Measurements from ENCODE around the gene RAG2. TPM values are rescaled to one million over a fixed set of nuclear protein-coding genes. Genes with fewer than 3 reads are reported as not detected.

The RAG2 gene
- total and polyA plus RNA-seq, 8 donors: 0.37 to 17.9 TPM; not detected in 6

DNA sequence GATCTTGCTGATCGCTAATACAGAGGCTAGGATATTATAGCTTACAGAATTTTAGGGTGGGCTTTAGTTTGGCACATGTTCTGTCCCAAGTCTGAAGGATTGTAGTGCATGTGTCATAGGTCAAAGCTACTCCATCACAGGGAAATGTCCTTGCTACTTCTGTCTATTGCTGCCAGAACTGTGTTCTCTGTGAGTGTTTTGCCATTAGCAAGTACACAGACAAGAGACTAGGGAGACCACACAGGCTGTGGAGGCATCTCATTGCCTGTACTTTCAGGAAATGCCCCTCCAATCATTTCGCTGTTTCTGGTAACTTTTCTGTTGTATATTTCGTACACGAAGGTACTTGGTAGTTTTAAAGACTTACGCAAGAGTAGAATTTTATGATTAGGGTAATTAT, 25.5 kb upstream of the RAG2 start:
- TF ChIP-seq POLR2AphosphoS5 (IDR thresholded peaks at IDR 0.05) (no peak), EP300 (IDR thresholded peaks at IDR 0.05) (no peak), POLR2A (IDR thresholded peaks at IDR 0.05) (no peak)
- TF ChIP-seq, protein P1, sequence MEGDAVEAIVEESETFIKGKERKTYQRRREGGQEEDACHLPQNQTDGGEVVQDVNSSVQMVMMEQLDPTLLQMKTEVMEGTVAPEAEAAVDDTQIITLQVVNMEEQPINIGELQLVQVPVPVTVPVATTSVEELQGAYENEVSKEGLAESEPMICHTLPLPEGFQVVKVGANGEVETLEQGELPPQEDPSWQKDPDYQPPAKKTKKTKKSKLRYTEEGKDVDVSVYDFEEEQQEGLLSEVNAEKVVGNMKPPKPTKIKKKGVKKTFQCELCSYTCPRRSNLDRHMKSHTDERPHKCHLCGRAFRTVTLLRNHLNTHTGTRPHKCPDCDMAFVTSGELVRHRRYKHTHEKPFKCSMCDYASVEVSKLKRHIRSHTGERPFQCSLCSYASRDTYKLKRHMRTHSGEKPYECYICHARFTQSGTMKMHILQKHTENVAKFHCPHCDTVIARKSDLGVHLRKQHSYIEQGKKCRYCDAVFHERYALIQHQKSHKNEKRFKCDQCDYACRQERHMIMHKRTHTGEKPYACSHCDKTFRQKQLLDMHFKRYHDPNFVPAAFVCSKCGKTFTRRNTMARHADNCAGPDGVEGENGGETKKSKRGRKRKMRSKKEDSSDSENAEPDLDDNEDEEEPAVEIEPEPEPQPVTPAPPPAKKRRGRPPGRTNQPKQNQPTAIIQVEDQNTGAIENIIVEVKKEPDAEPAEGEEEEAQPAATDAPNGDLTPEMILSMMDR (IDR thresholded peaks at IDR 0.05): no peak
- H3K36me3 ChIP-seq: no peaks in the 10 kb centered on the region
- H3K9me3 ChIP-seq: no peaks in the 10 kb centered on the region
- H3K27ac ChIP-seq: no peak overlapping the region
- H3K27me3 ChIP-seq: no peaks in the 10 kb centered on the region
- H3K4me1 ChIP-seq: peaks cover 0 to 19% (median 8%) of the 10 kb centered on the region in 4 donors
- 85 to 92% (median 90%) methylated on average over 5 of the region's 5 CpGs for WGBS, 5 donors
- no peak for DNase-seq
- intact Hi-C loops (cut with DNase I; ENCODE audit: low total_unique reads): loop anchor here (10.0 kb wide), 1 partner anchor 59 kb away; the partner anchor contains the start of gene RAG1
- H3K4me3 ChIP-seq: no peak overlapping the region

DNA sequence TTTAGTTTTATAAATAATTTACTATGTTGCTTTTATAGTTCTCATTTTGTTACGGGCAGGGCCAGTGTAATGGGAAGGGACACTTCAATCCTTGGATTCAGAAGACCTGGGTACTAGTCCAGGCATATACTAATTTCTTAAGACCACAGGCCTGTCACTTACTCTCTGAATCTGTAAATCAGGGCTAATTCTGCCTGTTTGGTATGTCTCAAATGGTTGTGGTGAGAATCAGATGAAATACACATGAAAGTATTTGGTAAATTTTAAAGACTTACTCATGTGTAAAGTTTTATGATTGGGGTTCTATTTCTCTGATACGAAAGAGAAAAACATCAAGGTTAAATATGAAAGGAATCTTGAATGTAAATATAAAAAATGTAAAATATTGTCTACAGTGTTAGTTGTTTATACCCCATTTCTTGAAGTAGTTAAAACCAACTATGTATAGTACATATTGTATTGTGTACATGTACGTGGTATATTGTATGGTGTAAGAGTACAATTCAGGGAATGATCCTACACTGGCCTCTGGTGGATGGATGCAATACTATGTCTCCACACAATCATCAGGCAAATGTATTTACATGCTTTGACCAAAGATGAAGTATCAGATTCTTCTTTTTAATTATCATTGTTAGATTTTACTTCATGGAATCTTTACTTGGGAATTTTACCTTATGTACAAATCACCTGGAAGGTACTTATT, 24.5 kb upstream of the RAG2 start:
- intact Hi-C loops (cut with DNase I; ENCODE audit: low total_unique reads): loop anchor here (10.0 kb wide), 1 partner anchor 58 kb away; the partner anchor contains the start of gene RAG1

DNA sequence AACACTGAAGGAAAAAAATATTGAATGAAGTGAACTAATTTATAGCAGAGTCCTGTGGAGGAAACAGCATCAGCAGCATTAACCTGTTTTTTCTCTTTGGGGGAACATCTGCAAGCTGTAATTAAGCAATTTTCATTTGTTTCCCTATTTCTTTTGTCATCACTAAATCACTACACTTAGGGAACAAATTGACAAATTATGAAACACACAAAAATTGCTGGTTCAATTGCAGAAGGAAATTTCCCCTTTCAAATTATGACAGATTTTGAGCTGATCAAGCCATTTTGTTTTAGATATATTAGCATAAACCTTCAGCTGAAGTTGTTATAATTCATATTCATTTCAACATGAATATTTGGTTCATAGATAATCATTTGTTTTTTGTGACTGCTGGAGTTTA, 22.2 kb upstream of the RAG2 start:
- no peak overlapping the region for H3K27ac ChIP-seq
- no peaks in the 10 kb centered on the region for H3K36me3 ChIP-seq
- intact Hi-C loops (cut with DNase I; ENCODE audit: low total_unique reads): loop anchor here (10.0 kb wide), 1 partner anchor 55 kb away; the partner anchor contains the start of gene RAG1
- no peaks in the 10 kb centered on the region for H3K27me3 ChIP-seq
- no peak for DNase-seq
- TF ChIP-seq POLR2A (IDR thresholded peaks at IDR 0.05): no peak
- no peak for TF ChIP-seq EP300 (IDR thresholded peaks at IDR 0.05)
- peaks cover 0 to 19% (median 9%) of the 10 kb centered on the region in 4 donors for H3K4me1 ChIP-seq
- H3K9me3 ChIP-seq: no peaks in the 10 kb centered on the region
- H3K4me3 ChIP-seq: no peak overlapping the region

More for the DNA sequence above, 24.5 kb upstream of the RAG2 start:
- H3K9me3 ChIP-seq: no peaks in the 10 kb centered on the region
- H3K36me3 ChIP-seq: no peaks in the 10 kb centered on the region
- no peak overlapping the region for H3K4me3 ChIP-seq
- no peak overlapping the region for H3K27ac ChIP-seq
- no peak for TF ChIP-seq POLR2A (IDR thresholded peaks at IDR 0.05)
- TF ChIP-seq, protein P1 (IDR thresholded peaks at IDR 0.05): peak in 3 of 7 experiments; percentile 19 to 36 (median 30)
- peaks cover 0 to 19% (median 9%) of the 10 kb centered on the region in 4 donors for H3K4me1 ChIP-seq
- H3K27me3 ChIP-seq: no peaks in the 10 kb centered on the region
- peak in 1 of 2 donors; percentile 72 for DNase-seq
- WGBS, 5 donors: 65 to 77% (median 70%) methylated on average over 3 of the region's 3 CpGs

DNA sequence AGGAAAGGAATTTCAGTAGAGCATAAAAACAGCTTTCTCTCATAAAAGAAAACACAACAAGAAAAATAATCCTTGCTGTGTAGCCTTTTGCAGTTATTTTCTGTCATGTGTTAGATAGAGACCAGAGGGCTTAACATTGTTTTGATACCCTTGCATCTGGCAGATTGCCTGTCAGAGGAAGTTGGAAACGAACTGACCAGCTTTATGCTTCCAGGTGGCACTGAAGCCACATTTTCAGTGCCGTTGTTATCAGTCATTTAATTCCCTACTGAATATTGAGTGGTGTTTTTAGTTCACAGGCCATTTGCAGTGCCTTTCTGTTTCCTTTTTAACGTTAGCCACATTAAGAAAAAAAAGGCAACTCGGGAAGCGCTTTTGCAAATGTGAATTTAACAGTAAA, 21.5 kb upstream of the RAG2 start:
- intact Hi-C loops (cut with DNase I; ENCODE audit: low total_unique reads): no loop called here
- peaks cover 0 to 19% (median 9%) of the 10 kb centered on the region in 4 donors for H3K4me1 ChIP-seq
- no peaks in the 10 kb centered on the region for H3K36me3 ChIP-seq
- TF ChIP-seq EP300 (IDR thresholded peaks at IDR 0.05): no peak
- TF ChIP-seq POLR2A (IDR thresholded peaks at IDR 0.05): no peak
- TF ChIP-seq POLR2AphosphoS5 (IDR thresholded peaks at IDR 0.05): no peak
- TF ChIP-seq, protein P1 (IDR thresholded peaks at IDR 0.05): no peak
- H3K4me3 ChIP-seq: no peak overlapping the region
- 25 to 32% (median 29%) methylated on average over 5 of the region's 5 CpGs for WGBS, 5 donors
- no peaks in the 10 kb centered on the region for H3K27me3 ChIP-seq
- H3K9me3 ChIP-seq: no peaks in the 10 kb centered on the region
- peak in 1 of 2 donors; percentile 48 for DNase-seq
- H3K27ac ChIP-seq: no peak overlapping the region

Measured in stomach (tissue), 9 donors.